T-helper 2 cell treated with Interferon-gamma antibody and Interleukin-4, amounts not matched to agents 5 μg/mL and 100 μg/mL, for 36 hours (primary cell): ENCODE measurements around the gene ZBTB8B.
"Not testable (repeated sequence)": the region's sequence is repeated elsewhere in the genome, so short reads cannot be mapped to it uniquely, and the experiment has no call there.

ENCODE experiments used
- DNase-seq: peaks from one replicate; pipeline ENCODE4 v3.0.0; 2021; ENCODE audit warnings: low spot score
- H3K27ac Mint-ChIP-seq: one replicate; pipeline ENCODE4 v1.8.0; 2021; ENCODE audit warnings: mild to moderate bottlenecking, mixed read lengths
- H3K27me3 Mint-ChIP-seq: one replicate; pipeline ENCODE4 v1.8.0; 2021; ENCODE audit warnings: low read depth, mixed read lengths
- H3K36me3 Mint-ChIP-seq: one replicate; pipeline ENCODE4 v1.8.0; 2021; ENCODE audit warnings: low read depth, mixed read lengths
- H3K4me1 Mint-ChIP-seq: one replicate; pipeline ENCODE4 v1.8.0; 2021; ENCODE audit warnings: low read depth, mixed read lengths
- H3K4me3 Mint-ChIP-seq: one replicate; pipeline ENCODE4 v1.8.0; 2022; ENCODE audit warnings: mild to moderate bottlenecking, moderate library complexity, mixed read lengths
- H3K9me3 Mint-ChIP-seq: one replicate; pipeline ENCODE4 v1.8.0; 2021; ENCODE audit warnings: mixed read lengths

The ZBTB8B gene

DNA sequence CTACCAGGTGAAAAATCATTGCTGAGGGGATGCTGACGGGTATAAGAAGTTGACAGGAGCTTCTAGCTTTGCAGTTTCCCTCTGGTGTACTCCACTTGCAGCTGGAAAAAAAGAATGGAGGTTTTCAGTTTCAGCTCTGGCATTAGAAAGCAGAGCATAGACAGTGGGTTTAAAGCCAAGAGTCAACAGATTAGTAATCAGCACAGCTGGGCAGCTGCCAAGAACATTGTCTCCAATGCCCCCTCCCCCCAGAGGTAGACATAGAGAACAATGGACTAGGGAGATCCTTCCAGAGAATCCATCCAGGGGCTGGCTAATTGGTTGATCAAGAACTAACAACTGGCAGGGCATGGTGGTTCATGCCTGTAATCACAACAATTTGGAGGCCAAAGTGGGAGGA, 10.1 kb upstream of the ZBTB8B start:
- Mint-ChIP-seq H3K27ac (no peak overlapping the region), H3K4me1 (no peaks in the 10 kb centered on the region), H3K36me3 (no peaks in the 10 kb centered on the region), H3K4me3 (no peak overlapping the region), H3K27me3 (peaks cover 7% of the 10 kb centered on the region), H3K9me3 (peaks cover 17% of the 10 kb centered on the region)
- DNase-seq = no peak

DNA sequence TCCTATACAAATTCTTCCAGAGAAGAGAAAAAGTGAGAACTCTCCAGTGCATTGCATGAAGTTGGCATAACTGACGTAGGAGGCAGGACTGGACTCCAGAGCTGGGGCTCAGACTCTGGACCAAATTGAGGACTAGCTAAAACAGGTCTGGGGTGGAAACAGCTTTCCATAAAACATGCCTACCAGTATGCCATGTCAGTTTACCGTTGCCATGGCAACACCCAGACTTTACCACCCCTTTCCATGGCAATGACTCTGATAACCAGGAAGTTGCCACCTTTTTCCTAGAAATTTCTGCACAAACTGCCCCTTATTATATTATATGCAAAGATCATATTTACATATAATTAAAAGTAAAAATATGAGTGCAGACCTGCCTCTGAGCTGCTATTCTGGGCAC, 8.9 kb upstream of the ZBTB8B start:
- Mint-ChIP-seq H3K27me3 (peaks cover 5% of the 10 kb centered on the region), H3K4me3 (no peak overlapping the region), H3K36me3 (no peaks in the 10 kb centered on the region), H3K9me3 (peaks cover 17% of the 10 kb centered on the region), H3K4me1 (no peaks in the 10 kb centered on the region), H3K27ac (no peak overlapping the region)
- DNase-seq = no peak

DNA sequence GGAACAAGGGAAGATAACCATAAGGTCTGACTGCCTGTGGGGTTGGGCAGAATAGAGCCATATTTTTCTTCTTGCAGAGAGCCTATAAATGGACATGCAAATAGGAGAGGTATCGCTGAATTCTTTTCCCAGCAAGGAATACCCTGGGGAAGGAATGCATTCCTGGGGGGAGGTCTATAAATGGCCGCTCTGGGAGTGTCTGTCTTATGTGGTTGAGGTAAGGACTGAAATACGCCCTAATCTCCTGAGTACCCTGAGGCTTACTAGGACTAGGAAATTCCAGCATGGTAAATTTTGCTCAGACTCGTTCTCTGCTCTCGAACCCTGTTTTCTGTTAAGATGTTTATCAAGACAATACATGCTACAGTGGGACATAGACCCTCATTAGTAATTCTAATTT, 6.1 kb upstream of the ZBTB8B start:
- H3K4me1 Mint-ChIP-seq, H3K4me3 Mint-ChIP-seq, DNase-seq, H3K36me3 Mint-ChIP-seq, H3K27ac Mint-ChIP-seq: not testable (repeated sequence)
- Mint-ChIP-seq H3K27me3 (peaks cover 15% of the 10 kb centered on the region), H3K9me3 (peaks cover 17% of the 10 kb centered on the region)

DNA sequence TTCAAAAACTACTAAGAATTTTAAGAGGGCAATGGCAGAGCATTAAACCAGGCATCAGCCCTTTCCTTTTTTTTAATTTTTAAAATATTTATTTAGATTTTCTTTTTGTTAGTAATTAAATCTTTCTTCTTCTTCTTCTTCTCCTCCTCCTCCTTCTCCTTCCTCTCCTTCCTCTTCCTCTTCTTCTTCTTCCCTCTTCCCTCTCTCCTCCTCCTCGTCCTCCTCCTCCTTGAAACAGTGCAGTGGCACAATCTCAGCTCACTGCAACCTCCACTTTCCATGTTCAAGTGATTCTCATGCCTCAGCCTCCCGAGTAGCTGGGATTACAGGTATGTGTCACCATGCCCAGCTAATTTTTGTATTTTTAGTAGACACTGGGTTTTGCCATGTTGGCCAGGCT, 1.9 kb upstream of the ZBTB8B start:
- H3K4me3 Mint-ChIP-seq, H3K27ac Mint-ChIP-seq, H3K36me3 Mint-ChIP-seq, DNase-seq: not testable (repeated sequence)
- H3K4me1 Mint-ChIP-seq = peaks cover 11% of the 10 kb centered on the region
- peaks cover 16% of the 10 kb centered on the region for H3K9me3 Mint-ChIP-seq
- H3K27me3 Mint-ChIP-seq = peaks cover 37% of the 10 kb centered on the region

DNA sequence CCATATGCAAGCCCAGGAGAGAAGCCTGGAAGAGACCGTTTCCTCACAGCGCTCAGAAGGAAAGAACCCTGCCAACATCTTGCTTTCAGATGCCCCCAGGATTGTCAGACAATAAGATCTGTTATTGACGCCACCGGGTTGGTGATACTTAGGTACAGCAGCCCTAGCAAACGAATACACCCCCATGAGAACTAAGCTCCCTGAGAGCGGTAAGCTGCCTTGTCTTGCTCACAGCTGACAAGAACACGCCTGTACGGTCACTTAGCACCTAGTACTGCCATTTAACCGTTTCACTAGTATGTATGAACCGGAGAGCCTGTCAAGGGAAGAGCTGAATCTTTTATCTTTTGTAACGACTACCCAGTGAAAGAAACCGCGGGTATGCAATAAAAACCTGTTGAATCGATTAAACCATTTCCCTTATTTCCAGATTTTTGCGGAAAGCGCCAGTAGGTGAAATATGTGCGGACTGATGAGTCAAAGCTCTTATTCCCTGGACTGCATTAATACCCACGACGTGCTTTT, 619 bp upstream of the ZBTB8B start:
- peak overlapping the region; percentile 64 for H3K4me3 Mint-ChIP-seq
- H3K27ac Mint-ChIP-seq = no peak overlapping the region
- H3K4me1 Mint-ChIP-seq = peaks cover 11% of the 10 kb centered on the region
- peaks cover 1% of the 10 kb centered on the region for H3K36me3 Mint-ChIP-seq
- H3K27me3 Mint-ChIP-seq = peaks cover 37% of the 10 kb centered on the region
- DNase-seq = no peak
- H3K9me3 Mint-ChIP-seq = peaks cover 3% of the 10 kb centered on the region

DNA sequence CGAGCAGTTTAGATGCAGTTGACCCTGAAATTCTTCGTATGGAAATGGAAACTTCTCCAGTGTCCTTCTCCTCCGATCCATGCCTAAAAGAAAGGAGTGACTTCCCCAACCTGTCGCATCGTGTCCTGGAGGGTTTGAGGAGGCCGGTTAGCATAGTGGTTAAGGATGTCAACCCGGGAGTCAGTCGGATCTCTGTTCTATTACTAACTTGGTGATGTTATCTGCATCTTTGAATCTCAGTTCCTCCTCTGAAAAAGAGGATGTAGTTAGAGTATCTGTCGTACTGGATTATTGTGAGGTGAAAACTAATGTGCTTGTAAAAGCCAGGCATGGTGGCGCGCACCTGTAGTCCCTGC, 684 bp downstream of the ZBTB8B start:
- no peak overlapping the region for H3K27ac Mint-ChIP-seq
- H3K4me1 Mint-ChIP-seq = peaks cover 11% of the 10 kb centered on the region
- no peak for DNase-seq
- H3K9me3 Mint-ChIP-seq = no peaks in the 10 kb centered on the region
- peaks cover 37% of the 10 kb centered on the region for H3K27me3 Mint-ChIP-seq
- peak overlapping the region; percentile 76 for H3K4me3 Mint-ChIP-seq
- H3K36me3 Mint-ChIP-seq = peaks cover 1% of the 10 kb centered on the region

DNA sequence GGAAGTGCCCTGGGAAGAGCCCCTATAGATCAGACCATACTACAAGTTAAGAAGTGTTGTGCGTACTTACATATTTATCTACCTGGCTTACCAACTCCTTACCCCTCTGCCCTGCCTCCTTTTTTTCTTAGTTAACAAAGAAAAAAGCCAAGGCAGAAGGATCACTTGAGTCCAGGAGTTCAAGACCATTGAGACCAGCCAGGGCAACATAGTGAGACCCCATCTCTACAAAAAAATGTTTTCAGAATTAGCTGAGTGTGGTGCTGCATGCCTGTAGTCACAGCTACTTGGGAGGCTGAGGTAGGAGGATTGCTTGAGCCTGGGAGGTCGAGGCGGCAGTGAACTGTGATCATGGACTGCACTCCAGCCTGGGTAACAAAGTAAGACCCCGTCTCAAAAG, 1.9 kb downstream of the ZBTB8B start:
- Mint-ChIP-seq H3K4me3 (no peak overlapping the region), H3K27me3 (peaks cover 42% of the 10 kb centered on the region), H3K9me3 (no peaks in the 10 kb centered on the region), H3K27ac (no peak overlapping the region), H3K4me1 (peaks cover 11% of the 10 kb centered on the region), H3K36me3 (peaks cover 1% of the 10 kb centered on the region)
- DNase-seq = no peak

DNA sequence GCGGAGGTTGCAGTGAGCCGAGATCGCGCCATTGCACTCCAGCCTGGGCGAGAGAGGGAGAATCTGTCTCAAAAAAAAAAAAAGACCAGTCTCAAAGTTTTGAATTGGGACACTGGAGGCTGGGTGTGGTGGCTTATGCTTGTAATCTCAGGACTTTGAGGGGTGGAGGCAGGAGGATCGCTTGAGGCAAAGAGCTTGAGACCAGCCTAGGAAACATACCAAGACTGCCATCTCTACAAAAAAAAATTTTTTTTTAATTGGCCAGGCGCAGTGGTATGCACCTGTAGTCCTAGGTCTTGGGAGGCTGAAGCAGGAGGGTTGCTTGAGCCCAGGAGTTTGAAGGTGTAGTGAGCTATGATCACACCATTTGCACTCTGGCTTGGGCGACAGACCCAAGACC, 3.9 kb downstream of the ZBTB8B start:
- Mint-ChIP-seq H3K27me3 (peaks cover 33% of the 10 kb centered on the region), H3K4me1 (peaks cover 11% of the 10 kb centered on the region), H3K36me3 (peaks cover 1% of the 10 kb centered on the region), H3K4me3 (no peak overlapping the region), H3K27ac (no peak overlapping the region), H3K9me3 (no peaks in the 10 kb centered on the region)
- DNase-seq = no peak

DNA sequence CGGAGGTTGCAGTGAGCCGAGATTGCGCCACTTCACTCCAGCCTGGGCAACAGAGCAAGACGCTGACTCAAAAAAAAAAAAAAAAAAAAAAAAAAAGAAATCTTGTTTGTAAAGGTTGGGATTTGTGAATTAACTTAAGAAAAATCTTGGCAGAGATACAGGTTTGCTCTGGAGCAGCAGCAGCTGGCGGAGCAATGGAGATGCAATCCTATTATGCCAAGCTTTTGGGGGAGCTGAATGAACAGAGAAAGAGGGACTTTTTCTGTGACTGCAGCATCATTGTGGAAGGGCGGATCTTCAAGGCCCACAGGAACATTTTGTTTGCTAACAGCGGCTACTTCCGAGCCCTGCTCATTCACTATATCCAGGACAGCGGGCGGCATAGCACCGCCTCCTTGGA, 5.6 kb downstream of the ZBTB8B start:
- DNase-seq = no peak
- H3K27ac Mint-ChIP-seq = no peak overlapping the region
- H3K36me3 Mint-ChIP-seq = peaks cover 1% of the 10 kb centered on the region
- H3K27me3 Mint-ChIP-seq = peaks cover 17% of the 10 kb centered on the region
- no peak overlapping the region for H3K4me3 Mint-ChIP-seq
- H3K4me1 Mint-ChIP-seq = peaks cover 3% of the 10 kb centered on the region
- no peaks in the 10 kb centered on the region for H3K9me3 Mint-ChIP-seq

DNA sequence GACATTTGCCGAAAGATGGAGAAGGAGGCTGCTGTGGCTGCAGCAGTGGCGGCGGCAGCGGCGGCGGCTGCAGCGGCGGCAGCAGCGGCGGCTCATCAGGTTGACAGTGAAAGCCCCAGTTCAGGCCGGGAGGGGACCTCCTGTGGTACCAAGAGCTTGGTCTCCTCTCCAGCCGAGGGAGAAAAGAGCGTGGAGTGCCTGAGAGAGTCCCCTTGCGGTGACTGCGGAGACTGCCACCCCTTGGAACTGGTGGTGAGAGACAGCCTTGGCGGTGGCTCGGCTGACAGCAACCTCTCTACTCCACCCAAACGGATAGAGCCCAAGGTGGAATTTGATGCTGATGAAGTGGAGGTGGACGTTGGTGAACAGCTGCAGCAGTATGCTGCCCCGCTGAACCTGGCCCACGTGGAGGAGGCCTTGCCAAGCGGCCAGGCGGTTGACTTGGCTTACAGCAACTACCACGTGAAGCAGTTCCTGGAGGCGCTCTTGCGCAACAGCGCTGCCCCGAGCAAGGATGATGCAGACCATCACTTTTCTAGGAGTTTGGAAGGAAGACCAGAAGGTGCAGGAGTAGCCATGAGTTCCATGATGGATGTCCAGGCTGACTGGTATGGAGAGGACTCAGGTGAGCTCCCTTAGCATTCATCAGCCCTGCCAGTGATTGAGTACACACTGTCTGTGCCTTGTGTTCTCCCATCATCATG, 6.3 kb downstream of the ZBTB8B start:
- no peaks in the 10 kb centered on the region for H3K9me3 Mint-ChIP-seq
- H3K27me3 Mint-ChIP-seq = peaks cover 11% of the 10 kb centered on the region
- no peaks in the 10 kb centered on the region for H3K36me3 Mint-ChIP-seq
- H3K4me1 Mint-ChIP-seq = no peaks in the 10 kb centered on the region
- H3K4me3 Mint-ChIP-seq = no peak overlapping the region
- no peak overlapping the region for H3K27ac Mint-ChIP-seq
- DNase-seq = no peak

DNA sequence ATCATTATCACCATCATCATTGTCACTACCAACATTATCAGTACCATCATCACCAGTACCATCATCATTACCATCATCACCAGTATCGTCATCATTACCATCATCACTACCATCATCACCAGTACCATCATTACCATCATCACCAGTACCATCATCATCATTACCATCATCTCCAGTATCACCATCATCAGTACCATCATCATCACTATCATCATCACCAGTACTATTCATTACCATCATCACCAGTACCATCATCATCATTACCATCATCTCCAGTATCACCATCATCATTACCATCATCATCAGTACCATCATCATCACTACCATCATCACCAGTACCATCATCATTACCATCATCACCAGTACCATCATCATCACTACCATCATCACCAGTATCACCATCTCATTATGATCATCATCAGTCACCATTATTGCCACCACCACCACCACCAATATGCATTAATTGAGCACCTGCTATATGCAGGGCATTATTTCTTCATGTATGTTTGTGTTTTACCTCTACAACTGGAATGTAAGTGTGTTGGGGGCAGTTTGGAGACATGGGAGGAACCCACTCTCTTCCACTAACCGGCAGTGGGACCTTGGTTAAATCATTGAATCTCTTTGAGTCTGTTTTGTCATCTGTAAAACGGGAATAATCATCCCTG, 7.0 kb downstream of the ZBTB8B start:
- H3K27me3 Mint-ChIP-seq = peaks cover 10% of the 10 kb centered on the region
- no peaks in the 10 kb centered on the region for H3K9me3 Mint-ChIP-seq
- DNase-seq = no peak
- no peaks in the 10 kb centered on the region for H3K4me1 Mint-ChIP-seq
- no peak overlapping the region for H3K27ac Mint-ChIP-seq
- no peaks in the 10 kb centered on the region for H3K36me3 Mint-ChIP-seq
- no peak overlapping the region for H3K4me3 Mint-ChIP-seq

DNA sequence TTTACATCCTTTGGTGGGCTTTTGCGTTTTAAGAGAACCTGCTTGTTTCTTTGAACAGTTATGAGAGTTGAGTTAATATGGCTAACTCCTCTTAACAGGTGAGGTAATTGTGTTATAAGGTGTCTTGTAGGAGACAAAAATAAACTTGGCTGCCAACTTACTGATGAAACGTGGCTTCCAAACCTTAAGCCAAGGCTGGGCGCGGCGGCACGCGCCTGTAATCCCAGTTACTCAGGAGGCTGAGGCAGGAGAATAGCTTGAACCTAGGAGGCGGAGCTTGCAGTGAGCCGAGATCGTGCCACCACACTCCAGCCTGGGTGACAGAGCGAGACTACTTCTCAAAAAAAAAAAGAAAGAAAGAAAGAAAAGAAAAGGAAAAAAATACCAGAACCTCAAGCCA, 8.1 kb downstream of the ZBTB8B start:
- H3K36me3 Mint-ChIP-seq, H3K4me1 Mint-ChIP-seq: not testable (repeated sequence)

DNA sequence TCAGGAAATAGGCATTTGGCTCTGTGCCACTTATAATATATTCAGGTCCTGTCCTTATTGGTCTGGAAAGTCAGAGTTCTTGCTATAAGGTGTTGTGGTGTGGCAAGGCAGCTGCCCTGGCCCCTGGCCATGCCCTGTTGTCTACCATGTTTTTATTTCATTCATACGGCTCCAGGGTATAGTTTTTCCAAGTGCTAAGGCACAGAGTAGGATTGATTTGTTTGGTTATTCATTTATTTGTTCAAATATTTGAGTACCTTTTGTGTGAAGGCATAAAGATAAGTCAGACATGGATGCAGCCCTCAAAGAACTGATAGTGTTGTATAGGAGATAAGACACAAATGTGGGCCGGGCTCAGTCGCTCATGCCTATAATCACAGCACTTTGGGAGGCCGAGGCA, 10.1 kb downstream of the ZBTB8B start:
- no peak overlapping the region for H3K4me3 Mint-ChIP-seq
- H3K9me3 Mint-ChIP-seq = no peaks in the 10 kb centered on the region
- no peaks in the 10 kb centered on the region for H3K36me3 Mint-ChIP-seq
- DNase-seq = no peak
- no peaks in the 10 kb centered on the region for H3K4me1 Mint-ChIP-seq
- no peak overlapping the region for H3K27ac Mint-ChIP-seq
- H3K27me3 Mint-ChIP-seq = peaks cover 12% of the 10 kb centered on the region

More for the DNA sequence above, 8.1 kb downstream of the ZBTB8B start:
- H3K4me3 Mint-ChIP-seq, DNase-seq, H3K27ac Mint-ChIP-seq, H3K9me3 Mint-ChIP-seq: not testable (repeated sequence)
- peaks cover 12% of the 10 kb centered on the region for H3K27me3 Mint-ChIP-seq

DNA sequence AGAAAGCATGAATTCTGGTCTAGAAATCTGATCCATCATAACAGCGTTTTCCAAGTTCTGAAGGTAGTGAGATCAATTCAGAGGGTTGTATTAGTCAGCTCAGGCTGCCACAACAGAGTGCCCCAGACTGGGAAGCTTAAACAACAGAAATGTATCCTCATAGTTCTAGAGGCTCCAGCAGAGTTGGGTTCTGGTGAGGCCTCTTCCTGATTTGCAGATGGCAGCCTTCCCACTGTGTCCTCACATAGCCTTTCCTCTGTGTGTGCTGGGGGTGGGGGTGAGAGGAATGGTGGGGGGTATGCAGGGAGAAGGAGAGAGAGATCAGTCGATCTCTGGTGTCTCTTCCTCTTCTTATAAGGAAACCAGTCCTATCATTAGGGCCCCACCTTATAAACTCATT, 15.1 kb downstream of the ZBTB8B start:
- Mint-ChIP-seq H3K36me3 (no peaks in the 10 kb centered on the region), H3K4me1 (no peaks in the 10 kb centered on the region), H3K27ac (no peak overlapping the region), H3K9me3 (no peaks in the 10 kb centered on the region), H3K4me3 (no peak overlapping the region), H3K27me3 (peaks cover 6% of the 10 kb centered on the region)
- no peak for DNase-seq

DNA sequence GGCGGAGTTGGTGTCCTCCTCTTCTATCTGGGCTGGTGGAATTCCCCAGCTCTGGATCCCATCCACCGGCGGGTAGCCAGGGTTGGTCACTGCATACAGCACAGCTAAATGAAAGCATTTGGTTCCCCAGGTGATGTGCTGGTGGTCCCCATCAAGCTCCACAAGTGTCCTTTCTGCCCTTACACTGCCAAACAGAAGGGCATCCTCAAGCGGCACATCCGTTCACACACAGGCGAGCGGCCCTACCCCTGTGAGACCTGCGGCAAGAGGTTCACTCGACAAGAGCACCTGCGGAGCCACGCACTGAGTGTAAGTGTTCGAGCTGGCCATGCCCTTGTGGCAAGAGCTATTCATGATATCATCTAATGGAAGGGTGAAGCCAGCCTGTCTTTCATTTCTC, 15.9 kb downstream of the ZBTB8B start:
- Mint-ChIP-seq H3K4me3 (no peak overlapping the region), H3K27ac (no peak overlapping the region), H3K27me3 (peaks cover 8% of the 10 kb centered on the region), H3K4me1 (no peaks in the 10 kb centered on the region), H3K36me3 (no peaks in the 10 kb centered on the region), H3K9me3 (no peaks in the 10 kb centered on the region)
- DNase-seq = no peak
